SU-DHL-6 (cell line): ENCODE results near the gene OR51Q1.

Experiments
- H2AFZ ChIP-seq: fragments of 200-600 bp; sonication (generic); 2 replicates; pipeline ENCODE4 v1.6.1; 2014; ENCODE audit warnings: low read depth, mild to moderate bottlenecking, moderate library complexity, mixed read lengths, antibody characterized with exemption, low read length; ENCODE audit not compliant: severe bottlenecking
- H3F3A ChIP-seq: fragments of 200-600 bp; shearing (Covaris generic); 2 replicates; pipeline ENCODE4 v1.6.0; 2016; ENCODE audit warnings: antibody characterized with exemption, mild to moderate bottlenecking; ENCODE audit not compliant: insufficient read depth
- H3K27ac ChIP-seq: fragments of 200-600 bp; sonication (generic); 2 replicates; pipeline ENCODE4 v1.5.1; 2016; ENCODE audit warnings: low read depth, mild to moderate bottlenecking, low read length, moderate library complexity, mixed read lengths
- H3K27me3 ChIP-seq: fragments of 200-600 bp; sonication (generic), shearing (Covaris generic); 2 replicates; pipeline ENCODE4 v1.6.0; 2014; ENCODE audit warnings: mild to moderate bottlenecking, low read length
- H3K36me3 ChIP-seq: fragments of 200-600 bp; sonication (generic); 2 replicates; pipeline ENCODE4 v1.6.1; 2014; ENCODE audit warnings: mild to moderate bottlenecking, low read length, mixed read lengths
- H3K4me2 ChIP-seq: fragments of 300-600, 200-600 bp; shearing (Covaris generic), sonication (generic); 2 replicates; pipeline ENCODE4 v1.6.0; 2014; ENCODE audit warnings: low read length, low read depth, mild to moderate bottlenecking; ENCODE audit not compliant: poor library complexity, severe bottlenecking
- H3K4me3 ChIP-seq: fragments of 200-600 bp; sonication (generic); 2 replicates; pipeline ENCODE4 v1.5.1; 2014; ENCODE audit warnings: antibody characterized with exemption, low read length, mild to moderate bottlenecking, mixed read lengths; ENCODE audit not compliant: insufficient read depth, poor library complexity, severe bottlenecking
- H3K79me2 ChIP-seq: fragments of 200-600 bp; sonication (generic); 2 replicates; pipeline ENCODE4 v1.6.1; 2014; ENCODE audit warnings: mild to moderate bottlenecking, low read length, moderate library complexity; ENCODE audit not compliant: insufficient read depth
- H3K9ac ChIP-seq: fragments of 200-600 bp; sonication (generic); 2 replicates; pipeline ENCODE4 v1.7.0; 2014; ENCODE audit warnings: mild to moderate bottlenecking, low read length
- H3K9me2 ChIP-seq: fragments of 200-600 bp; sonication (generic); replicated peaks from 2 replicates; pipeline ENCODE4 v1.6.1; 2014; ENCODE audit warnings: low read length; ENCODE audit not compliant: insufficient read depth
- H3K9me3 ChIP-seq: fragments of 200-600 bp; sonication (generic); 2 replicates; pipeline ENCODE4 v1.6.1; 2014; ENCODE audit warnings: low read length, mixed read lengths; ENCODE audit not compliant: insufficient read depth
- H4K20me1 ChIP-seq: fragments of 200-600 bp; sonication (generic); 2 replicates; pipeline ENCODE4 v1.6.1; 2014; ENCODE audit warnings: low read depth, mild to moderate bottlenecking, antibody characterized with exemption, low read length, moderate library complexity, mixed read lengths
- CTCF ChIP-seq: fragments of 200-600 bp; sonication (generic); IDR thresholded peaks from one replicate; pipeline ENCODE4 v1.5.1; 2017; ENCODE audit warnings: antibody characterized with exemption, mild to moderate bottlenecking, low read length, moderate library complexity; ENCODE audit not compliant: insufficient read depth, poor library complexity, severe bottlenecking
- EZH2phosphoT487 ChIP-seq: fragments of 200-600 bp; sonication (generic), shearing (Covaris generic); conservative IDR thresholded peaks from 2 replicates; pipeline ENCODE4 v1.6.1; 2018; ENCODE audit warnings: mild to moderate bottlenecking, antibody characterized with exemption, low read length, moderate library complexity, mixed read lengths

OR51Q1 gene

GRCh38 chr11:5421811-5422210 is at the start of gene OR51Q1:
Gene OR51Q1, plus strand, starts transcription at chr11:5422111. Its CDS starts 90 bp downstream, at chr11:5422201.
- H3K9me3 ChIP-seq: no peaks in the 10 kb centered on the region
- no peak within 1 kb of the TSS for H3K4me3 ChIP-seq
- H3K79me2 ChIP-seq: no peaks in the 10 kb centered on the region
- H3K9ac ChIP-seq: no peak within 1 kb of the TSS
- H3K36me3 ChIP-seq: no peaks in the 10 kb centered on the region
- no peaks in the 10 kb centered on the region for H4K20me1 ChIP-seq
- no peaks in the 10 kb centered on the region for H3F3A ChIP-seq
- TF ChIP-seq EZH2phosphoT487: no peak
- TF ChIP-seq CTCF: no peak
- no peak within 1 kb of the TSS for H2AFZ ChIP-seq
- no peaks in the 10 kb centered on the region for H3K27me3 ChIP-seq
- H3K4me2 ChIP-seq: no peak within 1 kb of the TSS
- no peaks in the 10 kb centered on the region for H3K9me2 ChIP-seq
- H3K27ac ChIP-seq: no peak within 1 kb of the TSS

GRCh38 chr11:5380740-5381342 is 41.1 kb upstream of the OR51Q1 start:
- no peaks in the 10 kb centered on the region for H3K9me2 ChIP-seq
- H3K36me3 ChIP-seq: no peaks in the 10 kb centered on the region
- H3F3A ChIP-seq: no peaks in the 10 kb centered on the region
- no peak overlapping the region for H3K4me3 ChIP-seq
- H3K79me2 ChIP-seq: no peaks in the 10 kb centered on the region
- no peak overlapping the region for H3K4me2 ChIP-seq
- no peaks in the 10 kb centered on the region for H4K20me1 ChIP-seq
- no peak overlapping the region for H3K27ac ChIP-seq
- H3K9me3 ChIP-seq: no peaks in the 10 kb centered on the region
- no peaks in the 10 kb centered on the region for H3K27me3 ChIP-seq
- no peak overlapping the region for H2AFZ ChIP-seq
- TF ChIP-seq EZH2phosphoT487 (no peak), CTCF (peak; percentile 78)
- no peak overlapping the region for H3K9ac ChIP-seq

- Histone ChIP-seq H3K4me2 (no peak within 1 kb of the TSS), H3F3A (no peaks in the 10 kb centered on the region), H2AFZ (no peak within 1 kb of the TSS), H3K27me3 (no peaks in the 10 kb centered on the region), H4K20me1 (no peaks in the 10 kb centered on the region), H3K4me3 (no peak within 1 kb of the TSS), H3K36me3 (no peaks in the 10 kb centered on the region), H3K9me2 (no peaks in the 10 kb centered on the region), H3K9ac (no peak within 1 kb of the TSS), H3K9me3 (no peaks in the 10 kb centered on the region), H3K27ac (no peak within 1 kb of the TSS), H3K79me2 (no peaks in the 10 kb centered on the region)
- no peak for TF ChIP-seq CTCF
- no peak for TF ChIP-seq EZH2phosphoT487
These were observed 38.3 kb upstream of the OR51Q1 start, which contains the start of gene OR51M1 for GRCh38 chr11:5383576-5383975. Gene OR51M1, plus strand, starts transcription at chr11:5383812. Its CDS starts 5,587 bp downstream, at chr11:5389399.
